HepG2 (cell line): ENCODE measurements around the gene GHRL. TPM values are rescaled to one million over a fixed set of nuclear protein-coding genes. Genes with fewer than 3 reads are reported as not detected.
A peak's percentile ranks its signal among the peaks of the same experiment; 100 is the strongest.

Experiments used
- ATM ChIP-seq: fragments of 450-650 bp; IDR thresholded peaks from 2 replicates; pipeline ENCODE4 v1.7.1; 2017; ENCODE audit warnings: mild to moderate bottlenecking, borderline replicate concordance
- BRD4 ChIP-seq: sonication (generic); formaldehyde crosslinking; IDR thresholded peaks from 2 replicates; pipeline ENCODE4 v1.4.0; 2020; ENCODE audit warnings: missing genetic modification reagents
- CBX2 ChIP-seq, 2 experiments: fragments of 200-600 bp in 1 of 2; sonication (generic); formaldehyde crosslinking in 1 of 2; IDR thresholded peaks; 2 replicates each; pipeline versions ENCODE4 v1.7.0 to v1.8.1; 2018 to 2022; ENCODE audit warnings: low read depth in 2 of 2, low read length in 1 of 2, mild to moderate bottlenecking in 1 of 2, missing genetic modification reagents in 1 of 2
- GATAD2A ChIP-seq: IDR thresholded peaks from 2 replicates; pipeline ENCODE4 v1.6.1; 2016
- PATZ1 ChIP-seq: sonication (generic); formaldehyde crosslinking; IDR thresholded peaks from 2 replicates; pipeline ENCODE4 v1.4.0; 2020; ENCODE audit warnings: missing genetic modification reagents
- PHF21A ChIP-seq: sonication (generic); formaldehyde crosslinking; IDR thresholded peaks from 2 replicates; pipeline ENCODE4 v1.5.0; 2020; ENCODE audit warnings: mild to moderate bottlenecking, missing genetic modification reagents
- ZBTB7B ChIP-seq: sonication (generic); formaldehyde crosslinking; IDR thresholded peaks from 2 replicates; pipeline ENCODE4 v1.4.0; 2020; ENCODE audit warnings: missing genetic modification reagents
- ZNF484 ChIP-seq: sonication (generic); formaldehyde crosslinking; IDR thresholded peaks from 2 replicates; pipeline ENCODE4 v1.5.1; 2020; ENCODE audit warnings: mild to moderate bottlenecking, low read depth, missing genetic modification reagents, borderline replicate concordance
- ZNF646 ChIP-seq: sonication (generic); formaldehyde crosslinking; IDR thresholded peaks from 2 replicates; pipeline ENCODE4 v1.9.0; 2021; ENCODE audit warnings: mild to moderate bottlenecking, missing genetic modification reagents
- ZNF670 ChIP-seq: sonication (generic); formaldehyde crosslinking; IDR thresholded peaks from 2 replicates; pipeline ENCODE4 v1.8.0; 2022; ENCODE audit warnings: mild to moderate bottlenecking, missing genetic modification reagents, borderline replicate concordance
- ZNF709 ChIP-seq: sonication (generic); formaldehyde crosslinking; IDR thresholded peaks from 2 replicates; pipeline ENCODE4 v1.5.0; 2020; ENCODE audit warnings: mild to moderate bottlenecking, missing genetic modification reagents
- polyA plus RNA-seq, 8 experiments: library from polyadenylated mRNA; depleted of rRNA in 3 of 8; stranded (reverse) in 7 of 8; unstranded in 1 of 8; fragments of >200 nt; fragmentation: Illumina TruSeq in 4 of 8; extraction: Trizol in 4 of 8; gene quantifications; 2 replicates each; pipeline versions ENCODE4 v1.2.1 to v1.2.3, GENCODE V29; 2011 to 2016; ENCODE audit warnings: low read depth in 4 of 8, missing spikeins in 1 of 8, mixed read lengths in 1 of 8; ENCODE audit not compliant: insufficient read depth in 1 of 8
- total RNA-seq, 5 experiments: library from RNA; depleted of rRNA; stranded (reverse); fragments of >200 nt; fragmentation: Illumina TruSeq; extraction: Trizol; gene quantifications; 2 replicates each; pipeline ENCODE4 v1.2.3, GENCODE V29; 2016; ENCODE audit warnings: low read depth in 1 of 5
- TF ChIP-seq, protein P1 (sequence below): sonication (generic); formaldehyde crosslinking; IDR thresholded peaks from 2 replicates; pipeline ENCODE4 v1.4.0; 2020; ENCODE audit warnings: mild to moderate bottlenecking, missing genetic modification reagents
- TF ChIP-seq, protein P2 (sequence below): sonication (generic); formaldehyde crosslinking; IDR thresholded peaks from 2 replicates; pipeline ENCODE4 v1.5.0; 2020; ENCODE audit warnings: mild to moderate bottlenecking, missing genetic modification reagents

GHRL gene
- total and polyA plus RNA-seq, 2 of the 13 experiments (the other 11 are each of a cell fraction or from before 2014, with no cell fraction given): 0.09 TPM; not detected in 1

- no peak for TF ChIP-seq ZNF646 (CRISPR knock-in tag)
- TF ChIP-seq CBX2 (IDR thresholded peaks at IDR 0.05; ENCODE audit: low read depth, low read length): no peak
- TF ChIP-seq CBX2 (CRISPR knock-in tag; IDR thresholded peaks at IDR 0.05; ENCODE audit: low read depth): no peak
- TF ChIP-seq GATAD2A (CRISPR knock-in tag): 0 out of 2 replicates have a peak, but pooled peaks have one; percentile 15
- TF ChIP-seq ZBTB7B: peak; percentile 62; the same call in 1 of the 2 replicates
- no peak for TF ChIP-seq ZNF709 (CRISPR knock-in tag)
- TF ChIP-seq BRD4 (CRISPR knock-in tag): no peak
- TF ChIP-seq ZNF670 (CRISPR knock-in tag): no peak
- TF ChIP-seq, protein P1, sequence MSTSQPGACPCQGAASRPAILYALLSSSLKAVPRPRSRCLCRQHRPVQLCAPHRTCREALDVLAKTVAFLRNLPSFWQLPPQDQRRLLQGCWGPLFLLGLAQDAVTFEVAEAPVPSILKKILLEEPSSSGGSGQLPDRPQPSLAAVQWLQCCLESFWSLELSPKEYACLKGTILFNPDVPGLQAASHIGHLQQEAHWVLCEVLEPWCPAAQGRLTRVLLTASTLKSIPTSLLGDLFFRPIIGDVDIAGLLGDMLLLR (CRISPR knock-in tag): no peak
- TF ChIP-seq, protein P2, sequence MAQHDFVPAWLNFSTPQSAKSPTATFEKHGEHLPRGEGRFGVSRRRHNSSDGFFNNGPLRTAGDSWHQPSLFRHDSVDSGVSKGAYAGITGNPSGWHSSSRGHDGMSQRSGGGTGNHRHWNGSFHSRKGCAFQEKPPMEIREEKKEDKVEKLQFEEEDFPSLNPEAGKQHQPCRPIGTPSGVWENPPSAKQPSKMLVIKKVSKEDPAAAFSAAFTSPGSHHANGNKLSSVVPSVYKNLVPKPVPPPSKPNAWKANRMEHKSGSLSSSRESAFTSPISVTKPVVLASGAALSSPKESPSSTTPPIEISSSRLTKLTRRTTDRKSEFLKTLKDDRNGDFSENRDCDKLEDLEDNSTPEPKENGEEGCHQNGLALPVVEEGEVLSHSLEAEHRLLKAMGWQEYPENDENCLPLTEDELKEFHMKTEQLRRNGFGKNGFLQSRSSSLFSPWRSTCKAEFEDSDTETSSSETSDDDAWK (CRISPR knock-in tag): no peak
- TF ChIP-seq PATZ1: peak; percentile 70
- TF ChIP-seq ZNF484 (CRISPR knock-in tag): no peak
- peak; percentile 59 for TF ChIP-seq PHF21A (CRISPR knock-in tag)
- no peak for TF ChIP-seq ATM
Measured at GRCh38 chr3:10338591-10339353, 46.0 kb upstream of the GHRL start (continued).
